Measurements from ENCODE around the gene DGKB. TPM values are rescaled to one million over a fixed set of nuclear protein-coding genes. Genes with fewer than 3 reads are reported as not detected.

The DGKB gene
- total RNA-seq, 1 donor from 2014 or later = 0.30 TPM

DNA sequence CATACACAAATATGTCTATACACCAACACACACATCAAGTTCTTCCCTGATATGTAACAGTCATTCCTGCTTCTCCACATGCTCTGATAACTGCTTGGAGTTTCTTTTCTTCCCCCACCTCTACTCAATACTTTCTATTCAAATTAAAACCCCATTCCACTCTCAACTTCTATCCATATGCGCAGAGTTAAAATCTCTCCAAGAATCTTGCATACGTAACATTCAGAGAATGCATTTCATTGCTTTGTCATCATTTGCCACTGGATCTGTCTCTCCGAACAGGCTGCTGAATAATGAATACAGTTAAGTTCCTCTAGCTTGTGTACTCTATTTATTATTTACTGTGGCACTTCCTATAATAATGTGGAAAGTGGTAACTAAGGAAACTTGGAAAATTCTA lies 68.8 kb downstream of the DGKB start:
- H3K9me3 ChIP-seq (replicated peaks) = peaks cover 16% of the 10 kb centered on the region
- peaks cover 39% of the 10 kb centered on the region for H3K4me1 ChIP-seq
- intact Hi-C loops (cut with micrococcal nuclease) = no loop called here
- TF ChIP-seq, protein P1, sequence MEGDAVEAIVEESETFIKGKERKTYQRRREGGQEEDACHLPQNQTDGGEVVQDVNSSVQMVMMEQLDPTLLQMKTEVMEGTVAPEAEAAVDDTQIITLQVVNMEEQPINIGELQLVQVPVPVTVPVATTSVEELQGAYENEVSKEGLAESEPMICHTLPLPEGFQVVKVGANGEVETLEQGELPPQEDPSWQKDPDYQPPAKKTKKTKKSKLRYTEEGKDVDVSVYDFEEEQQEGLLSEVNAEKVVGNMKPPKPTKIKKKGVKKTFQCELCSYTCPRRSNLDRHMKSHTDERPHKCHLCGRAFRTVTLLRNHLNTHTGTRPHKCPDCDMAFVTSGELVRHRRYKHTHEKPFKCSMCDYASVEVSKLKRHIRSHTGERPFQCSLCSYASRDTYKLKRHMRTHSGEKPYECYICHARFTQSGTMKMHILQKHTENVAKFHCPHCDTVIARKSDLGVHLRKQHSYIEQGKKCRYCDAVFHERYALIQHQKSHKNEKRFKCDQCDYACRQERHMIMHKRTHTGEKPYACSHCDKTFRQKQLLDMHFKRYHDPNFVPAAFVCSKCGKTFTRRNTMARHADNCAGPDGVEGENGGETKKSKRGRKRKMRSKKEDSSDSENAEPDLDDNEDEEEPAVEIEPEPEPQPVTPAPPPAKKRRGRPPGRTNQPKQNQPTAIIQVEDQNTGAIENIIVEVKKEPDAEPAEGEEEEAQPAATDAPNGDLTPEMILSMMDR (IDR thresholded peaks at IDR 0.05; ENCODE audit: borderline replicate concordance) = no peak
- H3K27ac ChIP-seq (replicated peaks) = peak overlapping the region; percentile 73
- no peaks in the 10 kb centered on the region for H3K27me3 ChIP-seq (ENCODE audit: low read depth)
- no peak overlapping the region for H3K4me3 ChIP-seq
- DNase-seq = no peak
- H3K36me3 ChIP-seq = no peaks in the 10 kb centered on the region

DNA sequence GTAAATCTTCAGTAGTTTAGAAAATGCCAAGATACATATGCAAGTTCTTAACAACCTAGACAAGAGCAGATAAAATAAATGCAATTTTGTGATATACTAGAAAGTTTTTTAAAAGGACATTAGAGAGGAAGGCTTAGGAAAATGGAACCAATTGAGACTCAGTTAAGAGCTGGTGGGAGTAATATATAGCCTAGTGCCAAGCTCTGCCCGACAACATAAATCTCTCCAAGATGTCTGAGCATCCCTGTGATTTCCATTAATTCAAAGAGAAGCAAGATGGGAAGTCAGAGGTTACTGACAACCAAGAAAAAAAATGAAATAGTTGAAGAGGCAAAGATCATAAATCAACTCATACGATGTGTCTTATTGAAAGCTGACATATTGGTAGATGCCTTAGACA lies 74.5 kb downstream of the DGKB start:
- Histone ChIP-seq H3K27ac (replicated peaks) (no peak overlapping the region), H3K36me3 (no peaks in the 10 kb centered on the region), H3K9me3 (replicated peaks) (peaks cover 16% of the 10 kb centered on the region), H3K4me3 (no peak overlapping the region), H3K4me1 (peaks cover 10% of the 10 kb centered on the region), H3K27me3 (ENCODE audit: low read depth) (no peaks in the 10 kb centered on the region)
- intact Hi-C loops (cut with micrococcal nuclease) = no loop called here
- no peak for DNase-seq
- TF ChIP-seq, protein P1 (IDR thresholded peaks at IDR 0.05; ENCODE audit: borderline replicate concordance) = no peak

DNA sequence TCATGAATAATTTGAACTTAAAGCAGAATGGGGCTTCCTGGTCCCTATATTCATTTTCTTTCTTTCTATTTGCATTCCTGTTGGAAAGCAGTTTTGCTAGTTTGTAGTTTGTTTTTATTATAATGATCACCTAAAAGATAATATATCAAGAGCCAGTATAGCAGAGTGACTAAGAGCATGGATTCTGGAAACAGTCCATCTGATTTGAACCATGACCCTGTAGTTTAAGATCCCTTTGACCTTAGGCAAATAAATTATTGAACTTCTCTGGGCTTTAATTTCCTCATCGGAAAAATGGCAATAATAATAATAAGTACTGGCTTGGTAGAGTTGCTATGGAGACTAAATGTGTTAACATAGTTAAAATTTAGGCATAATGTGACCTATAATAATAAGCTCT lies 76.1 kb downstream of the DGKB start:
- no peak overlapping the region for H3K27ac ChIP-seq (replicated peaks)
- no peaks in the 10 kb centered on the region for H3K27me3 ChIP-seq (ENCODE audit: low read depth)
- peaks cover 11% of the 10 kb centered on the region for H3K9me3 ChIP-seq (replicated peaks)
- peaks cover 10% of the 10 kb centered on the region for H3K4me1 ChIP-seq
- intact Hi-C loops (cut with micrococcal nuclease) = no loop called here
- no peak for DNase-seq
- no peak overlapping the region for H3K4me3 ChIP-seq
- TF ChIP-seq, protein P1 (IDR thresholded peaks at IDR 0.05; ENCODE audit: borderline replicate concordance) = no peak
- no peaks in the 10 kb centered on the region for H3K36me3 ChIP-seq

DNA sequence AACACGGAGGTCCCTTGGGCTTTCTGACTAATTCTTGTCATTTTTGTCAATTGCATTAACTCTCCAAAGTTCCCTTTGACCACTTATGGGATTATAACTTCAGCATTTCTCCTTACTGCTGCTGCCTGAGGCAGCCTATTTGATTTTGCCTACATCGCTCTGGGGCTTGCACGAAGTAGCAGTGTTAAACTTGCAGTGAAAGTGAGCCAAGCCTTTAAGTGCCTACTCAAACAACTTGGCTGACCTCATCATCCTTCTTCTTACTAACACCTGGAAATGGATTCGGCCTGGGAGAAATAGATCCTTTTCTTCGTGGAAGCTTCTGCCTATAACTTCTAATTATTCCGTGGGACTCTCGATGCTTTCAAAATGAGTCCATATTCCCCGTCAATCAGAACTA lies 76.6 kb downstream of the DGKB start:
- Histone ChIP-seq H3K36me3 (no peaks in the 10 kb centered on the region), H3K9me3 (replicated peaks) (peaks cover 6% of the 10 kb centered on the region), H3K4me1 (peaks cover 10% of the 10 kb centered on the region), H3K27me3 (ENCODE audit: low read depth) (no peaks in the 10 kb centered on the region), H3K27ac (replicated peaks) (no peak overlapping the region), H3K4me3 (no peak overlapping the region)
- no peak for DNase-seq
- intact Hi-C loops (cut with micrococcal nuclease) = no loop called here
- TF ChIP-seq, protein P1 (IDR thresholded peaks at IDR 0.05; ENCODE audit: borderline replicate concordance) = no peak

DNA sequence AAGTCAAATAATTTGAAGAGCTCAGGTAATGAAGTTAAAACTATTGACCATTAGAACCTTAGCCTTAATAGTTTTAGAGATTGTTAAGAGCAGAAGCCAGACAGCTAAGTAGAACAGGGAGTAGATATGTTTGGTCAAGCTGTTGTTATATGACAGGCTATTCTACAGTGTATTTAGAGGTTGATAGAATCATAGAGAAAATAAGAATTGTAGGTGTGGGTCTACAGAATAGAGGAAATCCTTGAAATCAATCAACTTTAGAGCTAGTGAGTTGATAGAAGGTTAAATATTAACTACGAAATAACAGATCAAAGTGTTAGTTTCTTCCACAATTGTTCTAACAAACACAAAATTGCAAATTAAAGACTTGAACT lies 80.1 kb downstream of the DGKB start:
- Histone ChIP-seq H3K27me3 (ENCODE audit: low read depth) (no peaks in the 10 kb centered on the region), H3K9me3 (replicated peaks) (no peaks in the 10 kb centered on the region), H3K4me3 (no peak overlapping the region), H3K4me1 (peaks cover 10% of the 10 kb centered on the region), H3K36me3 (no peaks in the 10 kb centered on the region), H3K27ac (replicated peaks) (no peak overlapping the region)
- intact Hi-C loops (cut with micrococcal nuclease) = no loop called here
- DNase-seq = no peak
- TF ChIP-seq, protein P1 (IDR thresholded peaks at IDR 0.05; ENCODE audit: borderline replicate concordance) = no peak

Data from left ventricle myocardium inferior (tissue), 1 donor.